SU-DHL-6 (cell line): Measurements from ENCODE around the gene BPIFA2.
"Not testable (repeated sequence)": the region's sequence is repeated elsewhere in the genome, so short reads cannot be mapped to it uniquely, and the experiment has no call there.

Source experiments
- H2AFZ ChIP-seq: fragments of 200-600 bp; sonication (generic); 2 replicates; pipeline ENCODE4 v1.6.1; 2014; ENCODE audit warnings: low read depth, mild to moderate bottlenecking, moderate library complexity, mixed read lengths, antibody characterized with exemption, low read length; ENCODE audit not compliant: severe bottlenecking
- H3F3A ChIP-seq: fragments of 200-600 bp; shearing (Covaris generic); 2 replicates; pipeline ENCODE4 v1.6.0; 2016; ENCODE audit warnings: antibody characterized with exemption, mild to moderate bottlenecking; ENCODE audit not compliant: insufficient read depth
- H3K27ac ChIP-seq: fragments of 200-600 bp; sonication (generic); 2 replicates; pipeline ENCODE4 v1.5.1; 2016; ENCODE audit warnings: low read depth, mild to moderate bottlenecking, low read length, moderate library complexity, mixed read lengths
- H3K27me3 ChIP-seq: fragments of 200-600 bp; sonication (generic), shearing (Covaris generic); 2 replicates; pipeline ENCODE4 v1.6.0; 2014; ENCODE audit warnings: mild to moderate bottlenecking, low read length
- H3K36me3 ChIP-seq: fragments of 200-600 bp; sonication (generic); 2 replicates; pipeline ENCODE4 v1.6.1; 2014; ENCODE audit warnings: mild to moderate bottlenecking, low read length, mixed read lengths
- H3K4me2 ChIP-seq: fragments of 300-600, 200-600 bp; shearing (Covaris generic), sonication (generic); 2 replicates; pipeline ENCODE4 v1.6.0; 2014; ENCODE audit warnings: low read length, low read depth, mild to moderate bottlenecking; ENCODE audit not compliant: poor library complexity, severe bottlenecking
- H3K4me3 ChIP-seq: fragments of 200-600 bp; sonication (generic); 2 replicates; pipeline ENCODE4 v1.5.1; 2014; ENCODE audit warnings: antibody characterized with exemption, low read length, mild to moderate bottlenecking, mixed read lengths; ENCODE audit not compliant: insufficient read depth, poor library complexity, severe bottlenecking
- H3K79me2 ChIP-seq: fragments of 200-600 bp; sonication (generic); 2 replicates; pipeline ENCODE4 v1.6.1; 2014; ENCODE audit warnings: mild to moderate bottlenecking, low read length, moderate library complexity; ENCODE audit not compliant: insufficient read depth
- H3K9ac ChIP-seq: fragments of 200-600 bp; sonication (generic); 2 replicates; pipeline ENCODE4 v1.7.0; 2014; ENCODE audit warnings: mild to moderate bottlenecking, low read length
- H3K9me2 ChIP-seq: fragments of 200-600 bp; sonication (generic); replicated peaks from 2 replicates; pipeline ENCODE4 v1.6.1; 2014; ENCODE audit warnings: low read length; ENCODE audit not compliant: insufficient read depth
- H3K9me3 ChIP-seq: fragments of 200-600 bp; sonication (generic); 2 replicates; pipeline ENCODE4 v1.6.1; 2014; ENCODE audit warnings: low read length, mixed read lengths; ENCODE audit not compliant: insufficient read depth
- H4K20me1 ChIP-seq: fragments of 200-600 bp; sonication (generic); 2 replicates; pipeline ENCODE4 v1.6.1; 2014; ENCODE audit warnings: low read depth, mild to moderate bottlenecking, antibody characterized with exemption, low read length, moderate library complexity, mixed read lengths
- EZH2phosphoT487 ChIP-seq: fragments of 200-600 bp; sonication (generic), shearing (Covaris generic); conservative IDR thresholded peaks from 2 replicates; pipeline ENCODE4 v1.6.1; 2018; ENCODE audit warnings: mild to moderate bottlenecking, antibody characterized with exemption, low read length, moderate library complexity, mixed read lengths
- TF ChIP-seq, protein P1 (sequence below): fragments of 200-600 bp; sonication (generic); IDR thresholded peaks from one replicate; pipeline ENCODE4 v1.5.1; 2017; ENCODE audit warnings: antibody characterized with exemption, mild to moderate bottlenecking, low read length, moderate library complexity; ENCODE audit not compliant: insufficient read depth, poor library complexity, severe bottlenecking

The BPIFA2 gene

DNA sequence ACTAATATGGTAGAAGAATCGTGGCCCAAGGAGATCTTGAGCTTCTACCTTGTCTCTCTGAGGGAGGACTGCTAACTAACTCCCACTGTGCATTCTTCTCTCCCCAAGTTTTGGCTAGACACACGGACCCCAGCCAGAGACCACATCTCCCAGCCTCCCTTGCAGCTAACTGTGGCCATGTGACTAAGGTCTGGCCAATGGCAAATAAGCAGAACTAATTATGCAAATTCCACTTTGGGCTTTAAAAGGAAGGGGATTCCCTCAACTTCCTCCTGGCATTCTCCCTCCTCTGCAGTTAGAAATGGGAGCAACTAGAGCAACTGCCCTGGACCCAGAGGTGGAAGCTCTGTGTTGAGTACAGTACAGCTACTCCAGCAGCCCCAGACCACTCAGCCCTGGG, 15.4 kb downstream of the BPIFA2 start:
- Histone ChIP-seq H4K20me1 (no peaks in the 10 kb centered on the region), H3K9ac (no peak overlapping the region)

DNA sequence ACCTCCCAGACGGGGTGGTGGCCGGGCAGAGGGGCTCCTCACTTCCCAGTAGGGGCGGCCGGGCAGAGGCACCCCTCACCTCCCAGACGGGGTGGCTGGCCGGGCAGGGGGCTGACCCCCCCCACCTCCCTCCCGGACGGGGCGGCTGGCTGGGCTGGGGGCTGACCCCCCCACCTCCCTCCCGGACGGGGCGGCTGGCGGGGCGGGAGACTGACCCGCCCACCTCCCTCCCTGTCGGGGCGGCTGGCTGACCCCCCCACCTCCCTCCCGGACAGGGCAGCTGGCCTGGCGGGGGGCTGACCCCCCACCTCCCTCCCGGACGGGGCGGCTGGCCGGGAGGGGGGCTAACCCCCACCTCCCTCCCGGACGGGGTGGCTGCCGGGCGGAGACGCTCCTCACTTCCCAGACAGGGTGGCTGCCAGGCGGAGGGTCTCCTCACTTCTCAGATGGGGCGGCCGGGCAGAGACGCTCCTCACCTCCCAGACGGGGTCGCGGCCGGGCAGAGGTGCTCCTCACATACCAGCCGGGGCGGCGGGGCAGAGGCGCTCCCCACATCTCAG, 17.2 kb downstream of the BPIFA2 start:
- H3K79me2 ChIP-seq: not testable (repeated sequence)

More for the DNA sequence above, 15.4 kb downstream of the BPIFA2 start:
- no peak overlapping the region for H3K4me2 ChIP-seq
- TF ChIP-seq, protein P1, sequence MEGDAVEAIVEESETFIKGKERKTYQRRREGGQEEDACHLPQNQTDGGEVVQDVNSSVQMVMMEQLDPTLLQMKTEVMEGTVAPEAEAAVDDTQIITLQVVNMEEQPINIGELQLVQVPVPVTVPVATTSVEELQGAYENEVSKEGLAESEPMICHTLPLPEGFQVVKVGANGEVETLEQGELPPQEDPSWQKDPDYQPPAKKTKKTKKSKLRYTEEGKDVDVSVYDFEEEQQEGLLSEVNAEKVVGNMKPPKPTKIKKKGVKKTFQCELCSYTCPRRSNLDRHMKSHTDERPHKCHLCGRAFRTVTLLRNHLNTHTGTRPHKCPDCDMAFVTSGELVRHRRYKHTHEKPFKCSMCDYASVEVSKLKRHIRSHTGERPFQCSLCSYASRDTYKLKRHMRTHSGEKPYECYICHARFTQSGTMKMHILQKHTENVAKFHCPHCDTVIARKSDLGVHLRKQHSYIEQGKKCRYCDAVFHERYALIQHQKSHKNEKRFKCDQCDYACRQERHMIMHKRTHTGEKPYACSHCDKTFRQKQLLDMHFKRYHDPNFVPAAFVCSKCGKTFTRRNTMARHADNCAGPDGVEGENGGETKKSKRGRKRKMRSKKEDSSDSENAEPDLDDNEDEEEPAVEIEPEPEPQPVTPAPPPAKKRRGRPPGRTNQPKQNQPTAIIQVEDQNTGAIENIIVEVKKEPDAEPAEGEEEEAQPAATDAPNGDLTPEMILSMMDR: no peak
- TF ChIP-seq EZH2phosphoT487: no peak
- no peaks in the 10 kb centered on the region for H3K9me2 ChIP-seq
- no peaks in the 10 kb centered on the region for H3K36me3 ChIP-seq
- H3F3A ChIP-seq: no peaks in the 10 kb centered on the region
- no peak overlapping the region for H3K4me3 ChIP-seq
- H2AFZ ChIP-seq: no peak overlapping the region
- H3K9me3 ChIP-seq: no peaks in the 10 kb centered on the region
- H3K27ac ChIP-seq: no peak overlapping the region
- no peaks in the 10 kb centered on the region for H3K79me2 ChIP-seq
- H3K27me3 ChIP-seq: no peaks in the 10 kb centered on the region

DNA sequence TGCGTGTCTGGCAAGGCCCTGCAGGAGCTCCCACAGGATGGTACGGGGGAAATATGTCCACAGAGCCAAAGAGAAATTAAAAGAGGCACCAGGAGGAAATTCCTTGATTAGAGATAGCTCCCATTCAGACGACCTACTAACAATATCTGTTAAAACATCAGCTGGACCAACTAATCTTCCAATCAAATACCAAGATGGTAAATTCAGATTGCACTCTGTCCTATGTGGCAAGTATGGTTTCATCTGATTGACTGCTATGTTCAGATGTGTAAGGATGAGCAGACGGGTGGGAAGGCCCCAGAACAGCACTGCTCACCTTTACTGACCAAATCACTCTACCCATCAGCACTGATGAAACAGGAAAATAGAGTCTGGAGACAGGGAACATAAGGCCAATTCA, 19.5 kb downstream of the BPIFA2 start:
- Histone ChIP-seq H3K9me3 (no peaks in the 10 kb centered on the region), H2AFZ (no peak overlapping the region), H3K27me3 (no peaks in the 10 kb centered on the region), H3K9me2 (no peaks in the 10 kb centered on the region), H3K27ac (no peak overlapping the region), H3K4me3 (no peak overlapping the region), H3K9ac (no peak overlapping the region), H4K20me1 (no peaks in the 10 kb centered on the region), H3K36me3 (no peaks in the 10 kb centered on the region), H3K4me2 (no peak overlapping the region), H3F3A (no peaks in the 10 kb centered on the region), H3K79me2 (no peaks in the 10 kb centered on the region)
- TF ChIP-seq EZH2phosphoT487: no peak
- TF ChIP-seq, protein P1: no peak

More for the DNA sequence above, 17.2 kb downstream of the BPIFA2 start:
- not testable (repeated sequence) for H3K36me3 ChIP-seq, H3K4me2 ChIP-seq, H4K20me1 ChIP-seq, H3F3A ChIP-seq, H2AFZ ChIP-seq, H3K27ac ChIP-seq, H3K27me3 ChIP-seq, H3K9ac ChIP-seq, H3K9me2 ChIP-seq, H3K9me3 ChIP-seq, H3K4me3 ChIP-seq

DNA sequence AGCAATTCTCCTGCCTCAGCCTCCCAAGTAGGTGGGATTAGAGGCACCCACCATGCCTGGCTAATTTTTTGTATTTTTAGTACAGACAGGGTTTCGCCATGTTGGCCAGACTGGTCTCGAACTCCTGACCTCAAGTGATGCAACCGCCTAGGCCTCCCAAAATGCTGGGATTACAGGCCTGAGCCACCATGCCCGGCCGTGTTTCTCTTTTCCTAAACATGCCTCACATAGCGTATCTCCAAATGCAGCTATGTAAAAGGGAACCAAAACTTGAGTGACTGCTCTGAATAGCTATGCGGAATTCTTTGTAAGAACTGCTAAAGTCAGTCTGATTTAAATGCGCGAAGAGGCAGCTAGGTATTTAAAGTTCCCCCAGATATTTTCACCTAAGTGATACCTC, 20.5 kb downstream of the BPIFA2 start:
- no peak overlapping the region for H3K27ac ChIP-seq
- no peaks in the 10 kb centered on the region for H4K20me1 ChIP-seq
- H3K79me2 ChIP-seq: no peaks in the 10 kb centered on the region
- no peaks in the 10 kb centered on the region for H3K36me3 ChIP-seq
- H3K9me2 ChIP-seq: no peaks in the 10 kb centered on the region
- no peaks in the 10 kb centered on the region for H3K9me3 ChIP-seq
- no peak for TF ChIP-seq EZH2phosphoT487
- TF ChIP-seq, protein P1: no peak
- H3K27me3 ChIP-seq: no peaks in the 10 kb centered on the region
- H3F3A ChIP-seq: no peaks in the 10 kb centered on the region
- H2AFZ ChIP-seq: no peak overlapping the region
- H3K4me2 ChIP-seq: no peak overlapping the region
- H3K4me3 ChIP-seq: no peak overlapping the region
- no peak overlapping the region for H3K9ac ChIP-seq
